ENCODE results near the gene LTK. TPM values are rescaled to one million over a fixed set of nuclear protein-coding genes. Genes with fewer than 3 reads are reported as not detected.

The LTK gene
- total RNA-seq, 1 donor from 2014 or later = 0.19 TPM

DNA sequence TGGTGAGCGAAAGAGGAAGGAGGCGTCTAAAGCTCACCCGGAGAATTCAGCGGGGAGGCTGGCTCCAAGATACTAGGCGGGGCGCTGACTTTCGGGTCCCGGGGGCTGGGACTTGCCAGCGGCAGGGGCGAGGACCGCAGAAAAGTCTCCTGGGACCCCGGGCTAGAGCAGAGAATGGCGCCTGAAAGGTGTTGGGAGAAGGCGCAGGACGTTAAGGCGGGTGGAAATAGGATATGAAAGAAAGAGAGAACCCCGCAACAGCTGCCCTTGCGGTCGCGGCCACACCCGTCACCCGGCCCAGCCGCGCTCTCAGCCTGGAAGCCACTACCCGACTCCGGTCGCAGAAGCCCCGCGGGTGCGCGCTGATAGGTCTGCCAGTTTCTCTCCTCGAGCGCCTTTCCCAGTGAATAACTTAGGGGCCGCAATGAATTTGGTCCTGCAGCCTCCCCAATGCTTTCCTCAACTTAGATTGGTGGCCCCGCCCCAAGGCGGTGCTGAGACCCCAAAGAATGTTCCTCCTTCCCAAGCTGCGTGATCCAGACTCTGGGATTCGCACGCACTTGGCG lies 604 bp downstream of the LTK start:
- Mint-ChIP-seq H3K4me1 (peaks cover 8% of the 10 kb centered on the region), H3K27me3 (ENCODE audit: low read depth) (peaks cover 71% of the 10 kb centered on the region), H3K9me3 (no peaks in the 10 kb centered on the region), H3K4me3 (peak overlapping the region; percentile 82), H3K27ac (ENCODE audit: unreplicated experiment) (no peak overlapping the region), H3K36me3 (ENCODE audit: low read depth) (peaks cover 3% of the 10 kb centered on the region)
- TF ChIP-seq, protein P1, sequence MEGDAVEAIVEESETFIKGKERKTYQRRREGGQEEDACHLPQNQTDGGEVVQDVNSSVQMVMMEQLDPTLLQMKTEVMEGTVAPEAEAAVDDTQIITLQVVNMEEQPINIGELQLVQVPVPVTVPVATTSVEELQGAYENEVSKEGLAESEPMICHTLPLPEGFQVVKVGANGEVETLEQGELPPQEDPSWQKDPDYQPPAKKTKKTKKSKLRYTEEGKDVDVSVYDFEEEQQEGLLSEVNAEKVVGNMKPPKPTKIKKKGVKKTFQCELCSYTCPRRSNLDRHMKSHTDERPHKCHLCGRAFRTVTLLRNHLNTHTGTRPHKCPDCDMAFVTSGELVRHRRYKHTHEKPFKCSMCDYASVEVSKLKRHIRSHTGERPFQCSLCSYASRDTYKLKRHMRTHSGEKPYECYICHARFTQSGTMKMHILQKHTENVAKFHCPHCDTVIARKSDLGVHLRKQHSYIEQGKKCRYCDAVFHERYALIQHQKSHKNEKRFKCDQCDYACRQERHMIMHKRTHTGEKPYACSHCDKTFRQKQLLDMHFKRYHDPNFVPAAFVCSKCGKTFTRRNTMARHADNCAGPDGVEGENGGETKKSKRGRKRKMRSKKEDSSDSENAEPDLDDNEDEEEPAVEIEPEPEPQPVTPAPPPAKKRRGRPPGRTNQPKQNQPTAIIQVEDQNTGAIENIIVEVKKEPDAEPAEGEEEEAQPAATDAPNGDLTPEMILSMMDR (conservative IDR thresholded peaks at IDR 0.05) = no peak
- DNase-seq (ENCODE audit: low read depth, low spot score) = peak; percentile 26

GRCh38 chr15:41512512-41512939 lies 1.1 kb downstream of the LTK start:
- Mint-ChIP-seq H3K27me3 (ENCODE audit: low read depth) (peaks cover 76% of the 10 kb centered on the region), H3K4me3 (peak overlapping the region; percentile 82), H3K9me3 (no peaks in the 10 kb centered on the region), H3K36me3 (ENCODE audit: low read depth) (peaks cover 3% of the 10 kb centered on the region), H3K4me1 (peaks cover 8% of the 10 kb centered on the region), H3K27ac (ENCODE audit: unreplicated experiment) (no peak overlapping the region)
- TF ChIP-seq, protein P1 (conservative IDR thresholded peaks at IDR 0.05) = no peak
- DNase-seq (ENCODE audit: low read depth, low spot score) = no peak

DNA sequence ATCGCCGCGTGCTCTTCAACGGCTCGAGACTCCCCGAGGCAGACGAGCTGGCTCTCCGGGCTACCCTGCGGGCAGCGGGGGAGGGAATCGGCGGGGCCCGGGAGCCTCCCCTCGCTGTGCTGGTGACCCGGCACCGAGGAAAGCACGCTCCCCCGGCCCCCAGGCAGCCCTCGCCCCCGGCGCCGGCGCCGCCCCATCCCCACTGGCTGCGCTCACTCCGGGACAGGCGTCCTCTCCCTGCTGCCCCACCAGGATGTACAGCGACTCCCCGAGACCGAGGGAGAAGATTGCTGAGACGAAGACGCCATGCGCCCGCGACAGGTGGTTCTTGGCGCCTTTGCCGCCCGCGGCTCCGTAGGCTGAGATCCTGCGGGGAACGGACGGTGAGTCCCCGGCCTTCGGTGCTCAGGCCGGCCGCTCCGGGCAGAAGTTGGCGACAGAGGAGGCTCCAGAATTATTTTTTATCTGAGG lies 1.7 kb downstream of the LTK start:
- Mint-ChIP-seq H3K9me3 (no peaks in the 10 kb centered on the region), H3K36me3 (ENCODE audit: low read depth) (peaks cover 2% of the 10 kb centered on the region), H3K4me1 (peaks cover 8% of the 10 kb centered on the region), H3K4me3 (peak overlapping the region; percentile 49), H3K27ac (ENCODE audit: unreplicated experiment) (no peak overlapping the region), H3K27me3 (ENCODE audit: low read depth) (peaks cover 77% of the 10 kb centered on the region)
- TF ChIP-seq, protein P1 (conservative IDR thresholded peaks at IDR 0.05) = no peak
- no peak for DNase-seq (ENCODE audit: low read depth, low spot score)

GRCh38 chr15:41511331-41511898 lies 2.2 kb downstream of the LTK start:
- H3K4me1 Mint-ChIP-seq = peaks cover 8% of the 10 kb centered on the region
- no peaks in the 10 kb centered on the region for H3K9me3 Mint-ChIP-seq
- no peaks in the 10 kb centered on the region for H3K36me3 Mint-ChIP-seq (ENCODE audit: low read depth)
- TF ChIP-seq, protein P1 (conservative IDR thresholded peaks at IDR 0.05) = no peak
- no peak overlapping the region for H3K27ac Mint-ChIP-seq (ENCODE audit: unreplicated experiment)
- DNase-seq (ENCODE audit: low read depth, low spot score) = no peak
- H3K27me3 Mint-ChIP-seq (ENCODE audit: low read depth) = peaks cover 80% of the 10 kb centered on the region
- no peak overlapping the region for H3K4me3 Mint-ChIP-seq

- TF ChIP-seq, protein P1 (conservative IDR thresholded peaks at IDR 0.05) = no peak
- DNase-seq (ENCODE audit: low read depth, low spot score) = no peak
- H3K36me3 Mint-ChIP-seq (ENCODE audit: low read depth) = no peaks in the 10 kb centered on the region
- no peak overlapping the region for H3K4me3 Mint-ChIP-seq
- peaks cover 8% of the 10 kb centered on the region for H3K4me1 Mint-ChIP-seq
- no peak overlapping the region for H3K27ac Mint-ChIP-seq (ENCODE audit: unreplicated experiment)
- H3K9me3 Mint-ChIP-seq = no peaks in the 10 kb centered on the region
- H3K27me3 Mint-ChIP-seq (ENCODE audit: low read depth) = peaks cover 85% of the 10 kb centered on the region
Measured at GRCh38 chr15:41510728-41511127, 2.9 kb downstream of the LTK start.

Data from neural crest cell (in vitro differentiated cells).